Measurements from ENCODE around the gene PLPPR5.

PLPPR5 gene

DNA sequence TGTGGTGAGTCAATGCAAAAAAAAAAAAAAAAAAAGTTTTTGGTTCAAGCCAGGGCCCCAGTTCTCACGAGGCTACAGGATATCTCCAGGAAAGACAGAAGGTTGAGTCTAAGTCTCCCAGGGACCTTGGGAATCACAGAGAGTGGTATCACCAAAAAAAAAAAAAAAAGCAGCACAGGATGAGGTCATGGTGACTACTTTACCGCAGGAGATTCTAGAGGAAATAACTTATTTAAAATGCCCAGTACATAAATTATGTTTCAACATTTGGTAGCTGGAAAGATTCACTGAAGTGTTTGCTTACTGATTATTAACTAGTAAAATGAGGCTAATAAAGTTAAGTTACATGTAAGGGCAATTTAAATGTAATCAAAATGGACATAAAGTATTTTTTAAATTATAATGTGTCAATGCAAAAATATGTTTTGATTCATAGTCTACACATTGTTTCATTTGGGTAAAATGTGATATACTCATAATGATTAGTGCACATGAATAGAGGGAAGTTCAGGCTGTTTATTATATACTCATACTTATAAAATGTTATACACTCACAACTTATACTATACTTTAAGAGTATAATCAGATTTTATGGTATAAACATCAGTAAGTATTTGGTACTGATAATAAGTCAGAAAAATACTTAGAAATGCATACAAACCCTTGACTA is 84.1 kb downstream of the PLPPR5 start:
- no peak overlapping the region for H3K4me3 ChIP-seq (ENCODE audit: low read length in 2 of 2)
- no peak overlapping the region for H3K4me2 ChIP-seq (ENCODE audit: insufficient read depth, low read length, poor library complexity, severe bottlenecking)
- H2BK5ac ChIP-seq (ENCODE audit: low read length), result no peak overlapping the region
- no peak overlapping the region for H3K27ac ChIP-seq (replicated peaks; ENCODE audit: low read length)
- no peaks in the 10 kb centered on the region for H3K79me1 ChIP-seq (ENCODE audit: low read depth, low read length)
- no peak overlapping the region for H4K91ac ChIP-seq (ENCODE audit: low read depth, low read length, poor library complexity)
- no peaks in the 10 kb centered on the region for H3K36me3 ChIP-seq (replicated peaks in 1 of 2; ENCODE audit: control insufficient read depth in 2 of 2, insufficient read depth in 2 of 2, low read length in 2 of 2)
- H2BK120ac ChIP-seq (ENCODE audit: low read depth, low read length), result no peak overlapping the region
- DNase-seq (ENCODE audit: low spot score), result no peak
- H2AK5ac ChIP-seq (ENCODE audit: low read depth, low read length), result no peak overlapping the region
- H3K18ac ChIP-seq (ENCODE audit: low read length), result no peak overlapping the region
- H2BK15ac ChIP-seq (ENCODE audit: low read length), result no peak overlapping the region
- no peak overlapping the region for H3K4ac ChIP-seq (ENCODE audit: low read length)
- no peak overlapping the region for H4K8ac ChIP-seq (ENCODE audit: low read depth, low read length)
- no CpG with 5 or more reads among the region's 2 CpGs for WGBS, 2 donors (ENCODE audit: extremely low coverage in 2 of 2, insufficient read length in 2 of 2, insufficient replicate concordance in 1 of 2)
- H3K27me3 ChIP-seq (ENCODE audit: control insufficient read depth in 3 of 3, insufficient read depth in 3 of 3, low read depth in 1 of 3, low read length in 3 of 3), result no peaks in the 10 kb centered on the region
- no peak overlapping the region for H2BK12ac ChIP-seq (ENCODE audit: low read length)
- H3K4me1 ChIP-seq (ENCODE audit: control insufficient read depth in 2 of 2, insufficient read depth in 1 of 2, low read depth in 1 of 2, low read length in 2 of 2), result no peaks in the 10 kb centered on the region
- H3K9me3 ChIP-seq (replicated peaks in 1 of 2; ENCODE audit: control insufficient read depth in 2 of 2, insufficient read depth in 1 of 2, low read depth in 1 of 2, low read length in 2 of 2), result no peaks in the 10 kb centered on the region
- no peak overlapping the region for H3K9ac ChIP-seq (ENCODE audit: low read depth, low read length, poor library complexity)
- H2AFZ ChIP-seq (ENCODE audit: low read length), result no peak overlapping the region
- H3K14ac ChIP-seq (ENCODE audit: low read length), result no peak overlapping the region
- H3K23ac ChIP-seq (ENCODE audit: low read depth, low read length, poor library complexity), result no peak overlapping the region

DNA sequence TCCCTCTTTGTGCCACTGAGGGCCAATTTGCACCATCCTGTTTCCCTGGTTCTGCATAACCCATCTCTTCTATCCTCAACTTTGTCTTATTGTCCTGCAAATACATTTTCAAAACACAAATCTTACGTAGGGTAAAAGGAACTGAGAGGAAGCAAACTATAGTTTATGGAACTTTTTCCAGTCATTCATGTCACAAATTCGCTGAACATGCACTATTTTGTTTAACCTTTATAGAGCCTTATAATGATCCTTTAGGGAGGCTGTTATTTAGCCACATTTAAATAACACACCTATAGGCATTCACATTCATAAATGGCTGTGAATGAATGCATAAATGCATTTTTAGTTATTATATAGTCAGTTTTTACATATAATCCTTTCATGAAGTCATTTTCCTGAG is 85.0 kb downstream of the PLPPR5 start:
- no peak overlapping the region for H3K23ac ChIP-seq (ENCODE audit: low read depth, low read length, poor library complexity)
- no peak overlapping the region for H3K9ac ChIP-seq (ENCODE audit: low read depth, low read length, poor library complexity)
- no peak overlapping the region for H2BK15ac ChIP-seq (ENCODE audit: low read length)
- no peak overlapping the region for H3K4me2 ChIP-seq (ENCODE audit: insufficient read depth, low read length, poor library complexity, severe bottlenecking)
- no peak for DNase-seq (ENCODE audit: low spot score)
- H3K27me3 ChIP-seq (ENCODE audit: control insufficient read depth in 3 of 3, insufficient read depth in 3 of 3, low read depth in 1 of 3, low read length in 3 of 3), result no peaks in the 10 kb centered on the region
- H3K9me3 ChIP-seq (replicated peaks in 1 of 2; ENCODE audit: control insufficient read depth in 2 of 2, insufficient read depth in 1 of 2, low read depth in 1 of 2, low read length in 2 of 2), result no peaks in the 10 kb centered on the region
- H2BK5ac ChIP-seq (ENCODE audit: low read length), result no peak overlapping the region
- H4K8ac ChIP-seq (ENCODE audit: low read depth, low read length), result no peak overlapping the region
- no CpG with 5 or more reads among the region's 2 CpGs for WGBS, 2 donors (ENCODE audit: extremely low coverage in 2 of 2, insufficient read length in 2 of 2, insufficient replicate concordance in 1 of 2)
- no peak overlapping the region for H4K91ac ChIP-seq (ENCODE audit: low read depth, low read length, poor library complexity)
- H2AK5ac ChIP-seq (ENCODE audit: low read depth, low read length), result no peak overlapping the region
- H2AFZ ChIP-seq (ENCODE audit: low read length), result no peak overlapping the region
- H2BK120ac ChIP-seq (ENCODE audit: low read depth, low read length), result no peak overlapping the region
- H3K36me3 ChIP-seq (replicated peaks in 1 of 2; ENCODE audit: control insufficient read depth in 2 of 2, insufficient read depth in 2 of 2, low read length in 2 of 2), result no peaks in the 10 kb centered on the region
- no peak overlapping the region for H2BK12ac ChIP-seq (ENCODE audit: low read length)
- H3K4ac ChIP-seq (ENCODE audit: low read length), result no peak overlapping the region
- H3K4me3 ChIP-seq (ENCODE audit: low read length in 2 of 2), result no peak overlapping the region
- no peaks in the 10 kb centered on the region for H3K79me1 ChIP-seq (ENCODE audit: low read depth, low read length)
- H3K4me1 ChIP-seq (ENCODE audit: control insufficient read depth in 2 of 2, insufficient read depth in 1 of 2, low read depth in 1 of 2, low read length in 2 of 2), result no peaks in the 10 kb centered on the region
- H3K18ac ChIP-seq (ENCODE audit: low read length), result no peak overlapping the region
- no peak overlapping the region for H3K14ac ChIP-seq (ENCODE audit: low read length)
- no peak overlapping the region for H3K27ac ChIP-seq (replicated peaks; ENCODE audit: low read length)

DNA sequence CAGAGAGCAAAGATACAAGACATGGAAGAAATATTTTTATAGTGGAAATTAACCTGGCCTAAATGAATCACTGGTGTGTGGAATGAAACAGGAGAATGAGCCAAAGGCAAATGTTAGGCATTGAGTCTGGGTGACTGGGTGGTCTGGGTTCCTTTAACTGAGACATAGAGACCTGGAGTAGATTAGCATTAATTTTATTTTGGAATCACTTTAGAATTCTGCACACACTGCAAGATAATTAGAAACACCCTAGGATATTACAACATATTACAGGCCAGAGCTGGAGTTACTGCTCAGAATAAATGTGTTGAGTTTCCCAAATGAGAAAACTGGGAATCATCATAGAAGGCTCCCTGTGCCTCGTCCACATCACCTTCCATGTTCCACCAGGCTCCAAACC is 85.5 kb downstream of the PLPPR5 start:
- Histone ChIP-seq H3K4me2 (ENCODE audit: insufficient read depth, low read length, poor library complexity, severe bottlenecking) (no peak overlapping the region), H3K4me3 (ENCODE audit: low read length in 2 of 2) (no peak overlapping the region), H3K23ac (ENCODE audit: low read depth, low read length, poor library complexity) (no peak overlapping the region), H3K18ac (ENCODE audit: low read length) (no peak overlapping the region), H3K9me3 (replicated peaks in 1 of 2; ENCODE audit: control insufficient read depth in 2 of 2, insufficient read depth in 1 of 2, low read depth in 1 of 2, low read length in 2 of 2) (no peaks in the 10 kb centered on the region), H2BK15ac (ENCODE audit: low read length) (no peak overlapping the region), H3K27me3 (ENCODE audit: control insufficient read depth in 3 of 3, insufficient read depth in 3 of 3, low read depth in 1 of 3, low read length in 3 of 3) (no peaks in the 10 kb centered on the region), H2BK5ac (ENCODE audit: low read length) (no peak overlapping the region), H3K27ac (replicated peaks; ENCODE audit: low read length) (no peak overlapping the region), H3K9ac (ENCODE audit: low read depth, low read length, poor library complexity) (no peak overlapping the region), H2BK120ac (ENCODE audit: low read depth, low read length) (no peak overlapping the region), H2AFZ (ENCODE audit: low read length) (no peak overlapping the region), H2AK5ac (ENCODE audit: low read depth, low read length) (no peak overlapping the region), H3K14ac (ENCODE audit: low read length) (no peak overlapping the region), H2BK12ac (ENCODE audit: low read length) (no peak overlapping the region), H3K4ac (ENCODE audit: low read length) (no peak overlapping the region), H4K91ac (ENCODE audit: low read depth, low read length, poor library complexity) (no peak overlapping the region), H3K79me1 (ENCODE audit: low read depth, low read length) (no peaks in the 10 kb centered on the region), H3K4me1 (ENCODE audit: control insufficient read depth in 2 of 2, insufficient read depth in 1 of 2, low read depth in 1 of 2, low read length in 2 of 2) (no peaks in the 10 kb centered on the region), H3K36me3 (replicated peaks in 1 of 2; ENCODE audit: control insufficient read depth in 2 of 2, insufficient read depth in 2 of 2, low read length in 2 of 2) (no peaks in the 10 kb centered on the region), H4K8ac (ENCODE audit: low read depth, low read length) (no peak overlapping the region)
- no CpG with 5 or more reads among the region's 1 CpG for WGBS, 2 donors (ENCODE audit: extremely low coverage in 2 of 2, insufficient read length in 2 of 2, insufficient replicate concordance in 1 of 2)
- DNase-seq (ENCODE audit: low spot score), result no peak

- WGBS, 2 donors (ENCODE audit: extremely low coverage in 2 of 2, insufficient read length in 2 of 2, insufficient replicate concordance in 1 of 2), result no CpG with 5 or more reads among the region's 3 CpGs
- H2BK15ac ChIP-seq (ENCODE audit: low read length), result no peak overlapping the region
- DNase-seq (ENCODE audit: low spot score), result no peak
- H3K27me3 ChIP-seq (ENCODE audit: control insufficient read depth in 3 of 3, insufficient read depth in 3 of 3, low read depth in 1 of 3, low read length in 3 of 3), result no peaks in the 10 kb centered on the region
- H2AFZ ChIP-seq (ENCODE audit: low read length), result no peak overlapping the region
- no peaks in the 10 kb centered on the region for H3K79me1 ChIP-seq (ENCODE audit: low read depth, low read length)
- H3K4me3 ChIP-seq (ENCODE audit: low read length in 2 of 2), result no peak overlapping the region
- H2BK12ac ChIP-seq (ENCODE audit: low read length), result no peak overlapping the region
- H3K4me2 ChIP-seq (ENCODE audit: insufficient read depth, low read length, poor library complexity, severe bottlenecking), result no peak overlapping the region
- H4K91ac ChIP-seq (ENCODE audit: low read depth, low read length, poor library complexity), result no peak overlapping the region
- H4K8ac ChIP-seq (ENCODE audit: low read depth, low read length), result no peak overlapping the region
- no peak overlapping the region for H2AK5ac ChIP-seq (ENCODE audit: low read depth, low read length)
- no peak overlapping the region for H3K23ac ChIP-seq (ENCODE audit: low read depth, low read length, poor library complexity)
- H3K36me3 ChIP-seq (replicated peaks in 1 of 2; ENCODE audit: control insufficient read depth in 2 of 2, insufficient read depth in 2 of 2, low read length in 2 of 2), result no peaks in the 10 kb centered on the region
- no peak overlapping the region for H3K4ac ChIP-seq (ENCODE audit: low read length)
- H2BK120ac ChIP-seq (ENCODE audit: low read depth, low read length), result no peak overlapping the region
- no peak overlapping the region for H3K27ac ChIP-seq (replicated peaks; ENCODE audit: low read length)
- no peak overlapping the region for H3K18ac ChIP-seq (ENCODE audit: low read length)
- H3K9me3 ChIP-seq (replicated peaks in 1 of 2; ENCODE audit: control insufficient read depth in 2 of 2, insufficient read depth in 1 of 2, low read depth in 1 of 2, low read length in 2 of 2), result no peaks in the 10 kb centered on the region
- no peak overlapping the region for H3K9ac ChIP-seq (ENCODE audit: low read depth, low read length, poor library complexity)
- H3K4me1 ChIP-seq (ENCODE audit: control insufficient read depth in 2 of 2, insufficient read depth in 1 of 2, low read depth in 1 of 2, low read length in 2 of 2), result peaks cover 1 to 2% of the 10 kb centered on the region in 2 donors
- no peak overlapping the region for H3K14ac ChIP-seq (ENCODE audit: low read length)
- no peak overlapping the region for H2BK5ac ChIP-seq (ENCODE audit: low read length)
Measured at GRCh38 chr1:98914547-98914946, 90.1 kb downstream of the PLPPR5 start.

All from neuronal stem cell (in vitro differentiated cells).